T-cell (primary cell): Measurements from ENCODE around the gene CLHC1. TPM values are rescaled to one million over a fixed set of nuclear protein-coding genes. Genes with fewer than 3 reads are reported as not detected.

ENCODE experiments used
- ATAC-seq, 4 experiments: fragments of 200-7000 bp in 3 of 4; fragments of 150-1000 bp in 1 of 4; cut with Tn5 transposase; replicated peaks in 1 of 4; 1 replicate in 3 of 4; 2 replicates in 1 of 4; pipeline ENCODE4 v1.10.0; 2021; ENCODE audit warnings: moderate library complexity in 3 of 4, mild to moderate bottlenecking in 2 of 4, moderate number of reproducible peaks in 1 of 4
- CTCF ChIA-PET, 2 donors: fragments of 300-600 bp; sonication (Branson Sonifier 250); formaldehyde crosslinking; loops; one replicate each; lab custom pipeline; 2022; ENCODE audit warnings: antibody characterized with exemption in 2 of 2; lab: Charles Lee
- POLR2A ChIA-PET, 2 donors: fragments of 300-600 bp; sonication (Branson Sonifier 250); formaldehyde crosslinking; loops; one replicate each; lab custom pipeline; 2022; ENCODE audit warnings: antibody characterized with exemption in 2 of 2; lab: Charles Lee
- DNase-seq, 35 experiments: peaks; one replicate each; pipeline versions ENCODE4 v3.0.0 to v3.0.0-alpha.2; 2013 to 2023
- H3K27ac ChIP-seq: one replicate; pipeline ENCODE4 v1.5.1; 2013; ENCODE audit warnings: low read length
- H3K27me3 ChIP-seq, 2 experiments: replicated peaks in 1 of 2; 1 replicate in 1 of 2; 2 replicates in 1 of 2; pipeline versions ENCODE4 v1.6.1 to v1.7.0; 2013; ENCODE audit warnings: low read length in 1 of 2, mixed read lengths in 1 of 2; ENCODE audit not compliant: control insufficient read depth in 2 of 2, insufficient read depth in 2 of 2; ENCODE audit errors: extremely low read depth in 1 of 2
- H3K36me3 ChIP-seq, 2 donors: 1 replicate in 1 of 2; 2 replicates in 1 of 2; pipeline versions ENCODE4 v1.6.1 to v1.7.0; 2013; ENCODE audit warnings: low read length in 1 of 2; ENCODE audit not compliant: control insufficient read depth in 2 of 2, insufficient read depth in 1 of 2; ENCODE audit errors: extremely low read depth in 1 of 2
- H3K4me1 ChIP-seq, 2 experiments: 1 replicate in 1 of 2; 2 replicates in 1 of 2; pipeline versions ENCODE4 v1.6.1 to v1.7.0; 2013; ENCODE audit warnings: low read length in 2 of 2, mixed read lengths in 1 of 2; ENCODE audit not compliant: insufficient read depth in 2 of 2, control insufficient read depth in 1 of 2; ENCODE audit errors: extremely low read depth in 1 of 2
- H3K4me3 ChIP-seq, 2 donors: 1 replicate in 1 of 2; 2 replicates in 1 of 2; pipeline versions ENCODE4 v1.5.1 to v1.7.0; 2013; ENCODE audit warnings: mild to moderate bottlenecking in 2 of 2, low read length in 1 of 2, moderate library complexity in 1 of 2; ENCODE audit not compliant: control insufficient read depth in 1 of 2; ENCODE audit errors: extremely low read depth in 1 of 2
- H3K9me3 ChIP-seq: 2 replicates; pipeline ENCODE4 v1.7.0; 2013
- H3K27ac Mint-ChIP-seq, 2 donors: one replicate each; pipeline ENCODE4 v1.8.0; 2020 to 2021; ENCODE audit warnings: mild to moderate bottlenecking in 2 of 2, mixed read lengths in 2 of 2
- H3K27me3 Mint-ChIP-seq, 2 donors: one replicate each; pipeline ENCODE4 v1.8.0; 2021 to 2022; ENCODE audit warnings: mixed read lengths in 2 of 2
- H3K36me3 Mint-ChIP-seq: one replicate; pipeline ENCODE4 v1.8.0; 2021; ENCODE audit warnings: mixed read lengths
- H3K4me1 Mint-ChIP-seq, 3 donors: one replicate each; pipeline ENCODE4 v1.8.0; 2020 to 2022; ENCODE audit warnings: mixed read lengths in 3 of 3, mild to moderate bottlenecking in 1 of 3
- H3K4me3 Mint-ChIP-seq, 3 donors: one replicate each; pipeline ENCODE4 v1.8.0; 2020 to 2022; ENCODE audit warnings: mild to moderate bottlenecking in 3 of 3, mixed read lengths in 3 of 3, moderate library complexity in 3 of 3
- H3K9me3 Mint-ChIP-seq, 3 donors: one replicate each; pipeline ENCODE4 v1.8.0; 2020 to 2022; ENCODE audit warnings: mixed read lengths in 3 of 3
- WGBS: methylation state at CpG from one replicate; pipeline ENCODE4 v1.1.5; 2013; ENCODE audit warnings: missing lambda C conversion rate; ENCODE audit not compliant: insufficient coverage; 5-methylcytosine and 5-hydroxymethylcytosine counted together
- total RNA-seq, 35 experiments: library from RNA in 6 of 35; stranded (reverse) in 6 of 35; fragments of 120-200 nt in 1 of 35; gene quantifications; one replicate each; pipeline versions ENCODE4 v1.2.1 to v1.2.4 and lab custom pipeline; 2013 to 2026

CLHC1 gene
- total RNA-seq, 5 donors from 2014 or later (not counting 1 experiment from before 2014, with no cell fraction given) = 5.7 to 14.3 (median 9.2) TPM

DNA sequence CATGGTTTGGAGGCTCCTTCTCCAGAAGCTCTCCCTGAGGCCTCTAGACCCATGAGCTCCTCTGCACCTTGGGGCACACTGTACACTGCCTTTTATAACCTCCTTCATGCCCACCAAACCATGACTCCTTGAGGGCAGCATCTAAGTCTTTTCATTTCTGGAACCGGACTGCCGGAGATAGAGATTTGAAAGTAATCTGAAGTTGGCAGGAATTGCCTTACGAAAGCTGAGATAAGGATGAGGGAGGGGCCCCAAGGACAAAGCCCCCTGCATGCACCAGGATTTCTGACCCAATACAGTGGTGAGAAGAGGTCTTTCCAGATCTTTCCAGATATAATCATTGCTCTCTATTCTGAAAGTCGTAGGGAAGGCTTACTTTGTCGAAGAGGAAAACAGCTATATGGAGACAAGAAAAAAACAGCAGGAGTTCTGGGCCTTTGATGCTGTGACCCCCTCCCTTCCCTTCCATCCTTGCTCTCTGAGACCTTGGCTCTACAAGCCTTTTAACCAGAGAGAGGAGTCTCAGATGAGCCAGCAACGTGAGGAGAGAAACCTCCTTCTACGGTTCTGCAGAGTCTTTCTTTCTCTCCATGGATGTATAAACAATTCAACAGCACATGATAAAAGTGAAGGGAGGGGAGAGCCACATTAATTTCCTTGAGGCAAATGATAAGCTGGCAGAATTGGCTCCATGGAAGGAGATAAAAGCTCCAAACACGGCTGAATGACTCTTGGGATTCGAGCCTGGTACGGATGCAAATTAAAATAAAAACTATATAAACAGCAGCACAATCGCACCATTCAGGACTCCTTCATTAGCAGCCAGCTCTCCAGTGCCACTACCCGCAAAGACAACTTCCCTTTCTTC is 93.8 kb downstream of the CLHC1 start:
- CTCF ChIA-PET = interaction anchor here in 1 of 2 donors (0.7 kb wide), 1 partner anchor 282 kb away, joined by 3 read pairs; no protein-coding TSS in a partner anchor

DNA sequence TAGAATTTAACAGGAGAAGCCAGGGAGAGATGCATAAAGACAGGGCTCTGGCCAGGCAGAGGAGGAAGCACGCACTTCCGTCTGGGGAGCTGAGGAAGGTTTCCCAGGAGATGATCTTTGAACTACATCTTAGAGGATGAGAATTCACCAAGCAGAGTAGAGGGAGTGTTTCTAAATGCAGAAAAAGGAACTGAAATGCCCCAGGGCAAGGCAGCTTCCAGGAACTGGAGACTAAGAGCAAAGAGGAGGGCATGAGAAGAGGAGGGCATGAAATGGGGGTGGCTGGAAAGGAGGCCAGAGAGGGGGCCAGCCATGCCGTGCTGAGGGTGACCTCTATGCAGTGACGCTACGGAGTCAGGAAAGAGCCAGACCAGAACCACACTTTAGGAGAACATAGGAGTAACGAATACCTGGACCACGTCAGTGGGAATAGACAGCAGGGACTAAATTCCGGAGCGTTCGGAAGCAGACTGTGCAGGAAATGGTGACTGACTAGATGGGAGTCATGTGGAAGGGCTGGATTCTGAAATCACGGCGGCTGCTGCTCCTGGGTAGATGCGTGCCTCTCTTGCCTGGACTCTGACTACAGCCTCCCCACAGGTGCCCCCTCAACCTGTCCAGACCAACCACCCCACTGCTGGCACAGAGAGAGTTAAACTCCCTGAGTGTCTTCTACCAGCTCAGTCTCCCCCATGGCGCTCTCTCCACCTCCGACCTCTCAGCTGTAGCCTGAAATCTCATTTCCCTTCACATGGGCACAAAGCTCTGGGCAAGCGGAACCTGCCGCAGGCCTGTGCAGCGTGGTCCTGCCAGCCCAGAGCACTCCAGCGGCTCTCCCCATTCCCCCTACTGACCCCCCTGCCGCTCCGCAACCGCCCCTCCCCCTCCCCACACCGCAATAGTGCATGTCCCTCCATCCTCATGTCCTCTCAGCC is 94.8 kb downstream of the CLHC1 start:
- Histone ChIP-seq H3K27me3 (no peaks in the 10 kb centered on the region), H3K27ac (no peak overlapping the region), H3K36me3 (no peaks in the 10 kb centered on the region), H3K4me1 (peaks cover 13 to 38% of the 10 kb centered on the region in 2 experiments), H3K4me3 (no peak overlapping the region), H3K9me3 (no peaks in the 10 kb centered on the region)
- H3K36me3 Mint-ChIP-seq = no peaks in the 10 kb centered on the region
- DNase-seq = no peak
- H3K27ac Mint-ChIP-seq = peak overlapping the region in 1 of 2 donors; percentile 35
- H3K4me1 Mint-ChIP-seq = peaks cover 43 to 46% (median 44%) of the 10 kb centered on the region in 3 donors
- H3K9me3 Mint-ChIP-seq = no peaks in the 10 kb centered on the region
- no peaks in the 10 kb centered on the region for H3K27me3 Mint-ChIP-seq
- ATAC-seq = no peak
- no peak overlapping the region for H3K4me3 Mint-ChIP-seq
- WGBS = 76% methylated on average over 13 of the region's 23 CpGs
- CTCF ChIA-PET = interaction anchor here in 1 of 2 donors (0.5 kb wide), 1 partner anchor 458 kb away, joined by 3 read pairs; no protein-coding TSS in a partner anchor
- POLR2A ChIA-PET = no interaction called here

More for the DNA sequence above, 93.8 kb downstream of the CLHC1 start:
- Histone ChIP-seq H3K36me3 (no peaks in the 10 kb centered on the region), H3K27me3 (no peaks in the 10 kb centered on the region), H3K4me1 (peaks cover 13 to 34% of the 10 kb centered on the region in 2 experiments), H3K4me3 (no peak overlapping the region), H3K27ac (no peak overlapping the region), H3K9me3 (no peaks in the 10 kb centered on the region)
- Mint-ChIP-seq H3K27ac (no peak overlapping the region), H3K4me3 (no peak overlapping the region), H3K9me3 (no peaks in the 10 kb centered on the region), H3K27me3 (no peaks in the 10 kb centered on the region), H3K36me3 (no peaks in the 10 kb centered on the region), H3K4me1 (peaks cover 45 to 48% (median 46%) of the 10 kb centered on the region in 3 donors)
- POLR2A ChIA-PET = no interaction called here
- WGBS = 96% methylated on average over 4 of the region's 12 CpGs
- DNase-seq (no peak), ATAC-seq (no peak)

DNA sequence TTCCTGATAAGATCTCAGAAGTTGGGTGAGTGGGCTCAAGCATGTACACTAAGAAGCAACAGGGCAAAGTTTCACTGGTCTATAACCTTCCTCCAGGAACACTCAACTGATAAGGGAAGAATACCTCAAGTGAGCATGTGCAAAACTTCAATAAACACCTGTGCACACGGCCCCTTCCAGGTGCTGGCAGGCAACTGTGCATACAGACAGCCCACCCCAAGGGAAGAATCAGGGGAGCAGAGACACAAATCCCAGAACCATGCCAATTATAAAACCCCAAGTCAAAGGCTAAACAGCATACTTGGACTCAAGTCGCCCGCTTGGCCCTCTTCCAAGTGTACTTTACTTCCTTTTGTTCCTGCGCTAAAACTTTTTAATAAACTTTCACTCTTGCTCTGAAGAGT is 96.0 kb downstream of the CLHC1 start:
- 91% methylated on average over 4 of the region's 4 CpGs for WGBS
- Mint-ChIP-seq H3K4me1 (peaks cover 35 to 38% (median 37%) of the 10 kb centered on the region in 3 donors), H3K27ac (peak overlapping the region in 1 of 2 donors; percentile 35), H3K9me3 (no peaks in the 10 kb centered on the region), H3K4me3 (peak overlapping the region in 1 of 3 donors; percentile 19), H3K36me3 (no peaks in the 10 kb centered on the region), H3K27me3 (no peaks in the 10 kb centered on the region)
- POLR2A ChIA-PET = no interaction called here
- DNase-seq (no peak), ATAC-seq (no peak)
- CTCF ChIA-PET = no interaction called here
- H3K9me3 ChIP-seq = no peaks in the 10 kb centered on the region
- H3K4me1 ChIP-seq = peaks cover 13 to 30% of the 10 kb centered on the region in 2 experiments
- no peak overlapping the region for H3K4me3 ChIP-seq
- H3K27ac ChIP-seq = no peak overlapping the region
- no peaks in the 10 kb centered on the region for H3K36me3 ChIP-seq
- no peaks in the 10 kb centered on the region for H3K27me3 ChIP-seq

DNA sequence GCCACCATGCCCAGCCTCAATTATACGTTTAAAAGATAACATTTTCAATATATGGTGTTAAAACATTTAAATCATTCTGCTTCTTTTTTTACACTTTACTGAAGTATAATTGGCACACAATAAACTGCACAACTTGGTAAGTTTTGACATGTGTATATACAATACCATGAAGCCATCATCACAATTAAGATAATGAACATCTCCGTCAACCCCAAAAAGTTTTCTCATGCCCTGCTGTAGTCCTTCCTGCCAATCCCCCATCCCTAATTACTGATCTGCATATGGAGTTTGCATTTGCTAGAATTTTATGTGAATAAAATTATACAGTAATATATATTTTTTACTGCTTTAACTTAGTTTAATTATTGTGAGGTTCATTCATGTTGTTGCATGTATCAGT is 96.6 kb downstream of the CLHC1 start:
- Histone ChIP-seq H3K27ac (no peak overlapping the region), H3K4me3 (no peak overlapping the region), H3K36me3 (no peaks in the 10 kb centered on the region), H3K4me1 (peaks cover 13 to 30% of the 10 kb centered on the region in 2 experiments), H3K9me3 (no peaks in the 10 kb centered on the region), H3K27me3 (no peaks in the 10 kb centered on the region)
- H3K27ac Mint-ChIP-seq = peak overlapping the region; percentile 9 to 11
- ChIA-PET CTCF (no interaction called here), POLR2A (no interaction called here)
- H3K27me3 Mint-ChIP-seq = no peaks in the 10 kb centered on the region
- no peaks in the 10 kb centered on the region for H3K9me3 Mint-ChIP-seq
- peak overlapping the region in 1 of 3 donors; percentile 19 for H3K4me3 Mint-ChIP-seq
- WGBS = no CpG with 5 or more reads among the region's 2 CpGs
- no peaks in the 10 kb centered on the region for H3K36me3 Mint-ChIP-seq
- H3K4me1 Mint-ChIP-seq = peaks cover 32 to 38% (median 37%) of the 10 kb centered on the region in 3 donors
- DNase-seq (no peak), ATAC-seq (no peak)

DNA sequence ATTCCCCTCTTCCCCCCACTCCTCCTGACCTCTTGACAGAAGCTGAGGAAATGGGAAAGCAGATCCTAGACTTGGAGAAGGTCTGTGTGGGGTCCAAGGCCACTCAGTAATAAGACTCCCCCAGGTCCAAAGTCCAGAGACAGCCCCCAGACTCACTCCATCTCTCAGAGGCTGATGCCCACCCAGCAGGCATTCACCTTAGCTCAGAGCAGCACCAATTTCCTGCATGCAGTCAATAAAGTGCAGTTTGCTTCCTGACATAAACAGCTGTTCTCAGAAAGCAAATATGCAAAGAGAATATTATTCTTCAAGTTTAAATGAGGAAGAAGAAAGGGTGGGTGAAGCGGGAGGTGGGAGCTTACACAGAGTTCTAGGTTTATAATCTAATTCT is 97.8 kb downstream of the CLHC1 start:
- Histone ChIP-seq H3K27ac (peak overlapping the region; percentile 97), H3K4me3 (peak overlapping the region; percentile 53 to 58), H3K36me3 (no peaks in the 10 kb centered on the region), H3K4me1 (peaks cover 13 to 30% of the 10 kb centered on the region in 2 experiments), H3K9me3 (no peaks in the 10 kb centered on the region), H3K27me3 (no peaks in the 10 kb centered on the region)
- Mint-ChIP-seq H3K36me3 (no peaks in the 10 kb centered on the region), H3K27me3 (no peaks in the 10 kb centered on the region), H3K27ac (peak overlapping the region; percentile 97 to 98), H3K4me1 (peaks cover 32 to 38% (median 37%) of the 10 kb centered on the region in 3 donors), H3K9me3 (no peaks in the 10 kb centered on the region), H3K4me3 (peak overlapping the region; percentile 79 to 84 (median 83))
- ChIA-PET CTCF (interaction anchor here (1.2 to 1.4 kb wide), 3 partner anchors 41 to 98 kb away, joined by 4 to 6 read pairs (median 4); partner anchors contain the start of gene RTN4 (in 1 of the 2)), POLR2A (interaction anchor here (0.7 to 1.1 kb wide), 4 partner anchors 83 to 484 kb away, joined by 3 to 6 read pairs (median 4); partner anchors contain the start of genes RTN4 (in 2 of the 2) and PPP4R3B (in 1 of the 2))
- peak in 3 of 4 experiments; percentile 26 to 48 (median 36) for ATAC-seq
- 83% methylated on average over 1 of the region's 1 CpG for WGBS
- DNase-seq = peak in 12 of 35 experiments; percentile 1 to 39 (median 14)
